Mucosa of rectum (tissue), 2 donors: Measurements from ENCODE around the gene SNX5.
"Not testable (repeated sequence)": the region's sequence is repeated elsewhere in the genome, so short reads cannot be mapped to it uniquely, and the experiment has no call there.

Experiments used
- H3K27ac ChIP-seq, 2 donors: one replicate each; pipeline ENCODE4 v1.7.0; 2013; ENCODE audit warnings: inconsistent platforms in 2 of 2, low read depth in 2 of 2, low read length in 2 of 2
- H3K27me3 ChIP-seq, 2 donors: one replicate each; pipeline ENCODE4 v1.7.0; 2013; ENCODE audit warnings: low read length in 2 of 2; ENCODE audit not compliant: control insufficient read depth in 2 of 2, insufficient read depth in 2 of 2
- H3K36me3 ChIP-seq, 2 donors: one replicate each; pipeline ENCODE4 v1.7.0; 2013; ENCODE audit warnings: low read length in 2 of 2; ENCODE audit not compliant: control insufficient read depth in 2 of 2, insufficient read depth in 2 of 2
- H3K4me1 ChIP-seq, 2 donors: one replicate each; pipeline ENCODE4 v1.7.0; 2013; ENCODE audit warnings: low read length in 2 of 2, mild to moderate bottlenecking in 1 of 2; ENCODE audit not compliant: control insufficient read depth in 2 of 2, insufficient read depth in 2 of 2
- H3K4me3 ChIP-seq, 2 donors: one replicate each; pipeline ENCODE4 v1.7.0; 2013; ENCODE audit warnings: low read length in 2 of 2
- H3K9ac ChIP-seq, 2 donors: one replicate each; pipeline ENCODE4 v1.7.0; 2013; ENCODE audit warnings: low read length in 2 of 2, low read depth in 1 of 2, mild to moderate bottlenecking in 1 of 2
- H3K9me3 ChIP-seq, 2 donors: one replicate each; pipeline ENCODE4 v1.7.0; 2013; ENCODE audit warnings: low read length in 2 of 2; ENCODE audit not compliant: control insufficient read depth in 2 of 2
- donor health status: healthy.
- donor health status: Normal muscosa, but diverticular disease.

SNX5 gene

DNA sequence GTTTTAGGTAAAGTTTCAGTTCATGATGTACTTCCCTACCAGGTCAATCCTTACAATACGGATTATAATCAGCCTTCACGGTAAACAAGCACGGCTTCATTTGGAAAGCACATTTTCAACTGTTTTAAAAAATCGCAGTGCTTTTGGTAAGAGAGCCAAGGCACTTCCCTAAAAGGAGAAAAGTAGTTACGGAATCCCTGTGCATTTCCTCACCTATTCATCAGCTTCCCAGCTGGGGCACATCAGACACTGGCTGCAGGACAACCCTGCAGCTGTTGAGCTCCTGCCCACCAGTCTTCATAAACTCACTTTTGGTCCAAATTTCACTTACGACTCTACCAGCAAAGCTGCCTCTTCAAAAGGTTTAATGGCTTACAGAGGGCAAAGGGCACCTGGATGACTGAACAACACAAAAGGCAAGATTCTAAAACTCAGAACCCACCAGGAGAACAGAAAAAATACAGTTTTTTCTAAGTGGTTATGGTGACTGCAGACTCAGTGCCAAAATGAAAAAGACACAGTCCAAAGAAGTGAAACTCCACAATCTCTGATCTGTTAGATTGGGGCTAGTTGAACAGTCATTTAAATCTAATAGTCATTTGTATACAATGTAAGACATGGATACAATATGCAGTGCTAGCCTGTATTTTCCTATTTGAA is 7.5 kb downstream of the SNX5 start:
- peak overlapping the region; percentile 34 to 44 for H3K9ac ChIP-seq
- peak overlapping the region in 1 of 2 donors; percentile 37 for H3K4me3 ChIP-seq
- H3K36me3 ChIP-seq: peaks cover 4 to 6% of the 10 kb centered on the region in 2 donors
- no peaks in the 10 kb centered on the region for H3K9me3 ChIP-seq
- peak overlapping the region; percentile 18 to 70 for H3K27ac ChIP-seq
- peaks cover 63 to 81% of the 10 kb centered on the region in 2 donors for H3K4me1 ChIP-seq
- no peaks in the 10 kb centered on the region for H3K27me3 ChIP-seq

DNA sequence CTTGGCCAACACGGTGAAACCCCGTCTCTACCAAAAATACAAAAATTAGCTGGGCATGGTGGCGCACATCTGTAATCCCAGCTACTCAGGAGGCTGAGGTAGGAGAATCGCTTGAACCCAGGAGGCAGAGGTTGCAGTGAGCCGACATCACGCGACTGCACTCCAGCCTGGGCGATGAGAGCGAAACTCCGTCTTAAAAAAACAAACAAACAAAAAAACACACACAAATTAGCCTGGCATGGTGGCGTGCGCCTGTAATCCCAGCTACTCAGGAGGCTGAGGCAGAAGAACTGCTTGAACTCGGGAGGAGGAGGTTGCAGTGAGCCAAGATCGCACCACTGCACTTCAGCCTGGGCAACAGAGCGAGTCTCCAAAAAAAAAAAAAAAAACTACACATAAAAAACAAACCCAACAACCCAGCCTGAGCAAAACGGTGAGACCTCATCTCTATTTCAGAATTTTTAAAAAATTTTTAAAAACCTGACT is 8.2 kb downstream of the SNX5 start:
- H3K9me3 ChIP-seq, H3K9ac ChIP-seq, H3K27me3 ChIP-seq, H3K36me3 ChIP-seq: not testable (repeated sequence)
- Histone ChIP-seq H3K27ac (peak overlapping the region in 1 of 2 donors; percentile 78), H3K4me1 (peaks cover 63 to 81% of the 10 kb centered on the region in 2 donors), H3K4me3 (peak overlapping the region in 1 of 2 donors; percentile 37)

DNA sequence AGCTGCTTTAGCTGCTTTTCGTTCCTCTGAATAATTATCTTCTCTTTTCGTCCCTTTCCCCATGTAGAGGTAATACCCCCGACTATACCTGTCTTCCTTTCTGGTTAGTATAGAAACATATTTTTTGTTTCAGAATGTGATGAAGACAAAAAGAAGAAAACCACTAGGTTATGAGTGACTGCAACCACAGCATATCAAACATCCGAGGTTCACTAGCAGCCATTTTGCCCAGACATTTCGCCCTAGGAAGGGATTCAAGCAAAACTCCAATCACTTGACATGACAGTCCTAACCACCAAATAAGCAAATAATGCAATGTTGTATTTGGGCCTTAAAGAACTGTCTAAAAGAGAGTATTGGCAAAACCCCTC is 9.4 kb downstream of the SNX5 start:
- H3K27me3 ChIP-seq: no peaks in the 10 kb centered on the region
- peak overlapping the region; percentile 69 to 78 for H3K27ac ChIP-seq
- H3K4me3 ChIP-seq: peak overlapping the region in 1 of 2 donors; percentile 9
- no peaks in the 10 kb centered on the region for H3K9me3 ChIP-seq
- peaks cover 9 to 14% of the 10 kb centered on the region in 2 donors for H3K36me3 ChIP-seq
- H3K9ac ChIP-seq: peak overlapping the region; percentile 10 to 64
- peaks cover 56 to 71% of the 10 kb centered on the region in 2 donors for H3K4me1 ChIP-seq

DNA sequence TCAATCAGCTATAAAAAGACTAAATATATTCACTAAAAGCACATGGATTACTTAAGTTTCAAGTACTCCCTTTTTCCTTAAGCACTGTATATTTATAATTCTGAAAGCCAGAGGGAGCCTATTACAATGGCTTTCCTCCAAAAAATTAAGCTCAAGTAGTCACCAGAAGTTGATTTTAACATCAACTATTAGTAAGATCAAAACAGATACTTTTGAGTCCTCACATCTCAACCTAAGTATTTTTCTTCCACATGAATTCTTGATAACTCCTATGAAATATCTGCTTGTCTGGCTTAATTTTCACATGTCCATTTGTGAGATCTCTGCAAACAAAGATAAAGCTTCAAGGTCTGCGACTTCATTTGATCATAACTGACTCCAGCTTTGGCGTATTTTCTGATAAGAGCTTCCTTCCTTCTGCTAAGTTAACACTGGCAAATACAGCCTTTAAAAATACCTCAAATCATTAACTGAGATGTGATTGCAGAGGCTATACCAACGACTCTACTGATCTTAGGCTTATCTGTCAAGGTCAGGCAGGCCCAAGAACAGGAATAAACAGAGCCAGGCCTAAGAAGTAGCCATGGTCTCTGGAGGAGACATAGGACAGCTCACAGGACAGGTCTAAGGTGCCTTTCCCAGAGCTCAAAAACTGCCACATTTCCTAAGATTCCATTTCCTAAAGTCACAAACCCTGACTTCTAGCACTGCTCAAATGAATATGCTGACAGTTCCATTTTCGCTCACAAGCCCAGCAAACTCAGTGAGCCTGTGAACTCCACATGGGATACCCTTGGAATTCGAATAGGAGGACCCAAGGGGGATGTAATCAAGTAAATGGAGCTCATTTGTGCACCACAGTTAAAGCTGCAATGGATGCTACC is 10.0 kb downstream of the SNX5 start:
- Histone ChIP-seq H3K4me3 (peak overlapping the region in 1 of 2 donors; percentile 9), H3K4me1 (peaks cover 56 to 66% of the 10 kb centered on the region in 2 donors), H3K9ac (peak overlapping the region; percentile 10 to 64)

DNA sequence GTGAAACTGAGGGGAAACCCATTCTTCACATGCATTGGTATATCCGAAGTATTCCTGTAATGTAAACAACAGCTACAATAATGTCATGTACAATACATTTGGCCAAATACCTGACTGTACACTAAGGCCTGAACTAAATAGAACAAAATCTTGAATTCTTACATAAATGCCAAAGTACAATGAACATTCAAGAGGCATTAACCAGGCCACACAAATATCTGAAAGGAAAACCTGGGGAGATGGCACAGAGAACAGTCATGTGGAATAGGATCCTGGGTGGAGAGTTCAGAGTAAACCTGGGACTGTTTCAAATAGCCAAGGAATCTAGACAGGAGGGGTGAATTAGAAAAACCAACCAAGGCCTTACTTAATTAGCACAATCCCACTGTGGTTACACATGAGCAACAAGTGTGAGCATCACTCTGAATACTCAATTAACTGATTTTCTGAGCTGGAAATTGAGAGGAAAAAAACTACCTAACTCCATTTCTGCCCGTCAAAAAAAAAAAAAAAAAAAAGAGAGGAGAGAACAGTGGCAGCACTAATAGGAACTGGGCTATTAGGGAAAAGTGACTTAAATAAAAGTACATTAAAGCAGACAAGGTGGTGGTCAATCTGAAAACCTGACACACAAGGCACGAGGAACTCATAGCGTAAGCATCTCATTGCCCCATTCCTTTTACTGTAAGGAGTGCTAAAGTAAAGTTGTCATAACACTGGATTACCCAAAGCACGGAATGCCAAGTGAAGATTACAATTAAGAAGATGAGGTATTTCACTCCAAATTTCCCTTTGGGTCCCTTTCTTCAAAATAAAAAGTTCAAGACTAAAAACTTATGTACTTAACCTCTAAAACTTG is 10.9 kb downstream of the SNX5 start:
- Histone ChIP-seq H3K9ac (no peak overlapping the region), H3K27me3 (no peaks in the 10 kb centered on the region), H3K36me3 (peaks cover 17 to 25% of the 10 kb centered on the region in 2 donors), H3K27ac (peak overlapping the region; percentile 69 to 78), H3K4me3 (no peak overlapping the region), H3K9me3 (no peaks in the 10 kb centered on the region), H3K4me1 (peaks cover 48 to 57% of the 10 kb centered on the region in 2 donors)

More for the DNA sequence above, 10.0 kb downstream of the SNX5 start:
- Histone ChIP-seq H3K36me3 (peaks cover 15 to 19% of the 10 kb centered on the region in 2 donors), H3K27me3 (no peaks in the 10 kb centered on the region), H3K27ac (peak overlapping the region; percentile 69 to 78), H3K9me3 (no peaks in the 10 kb centered on the region)

DNA sequence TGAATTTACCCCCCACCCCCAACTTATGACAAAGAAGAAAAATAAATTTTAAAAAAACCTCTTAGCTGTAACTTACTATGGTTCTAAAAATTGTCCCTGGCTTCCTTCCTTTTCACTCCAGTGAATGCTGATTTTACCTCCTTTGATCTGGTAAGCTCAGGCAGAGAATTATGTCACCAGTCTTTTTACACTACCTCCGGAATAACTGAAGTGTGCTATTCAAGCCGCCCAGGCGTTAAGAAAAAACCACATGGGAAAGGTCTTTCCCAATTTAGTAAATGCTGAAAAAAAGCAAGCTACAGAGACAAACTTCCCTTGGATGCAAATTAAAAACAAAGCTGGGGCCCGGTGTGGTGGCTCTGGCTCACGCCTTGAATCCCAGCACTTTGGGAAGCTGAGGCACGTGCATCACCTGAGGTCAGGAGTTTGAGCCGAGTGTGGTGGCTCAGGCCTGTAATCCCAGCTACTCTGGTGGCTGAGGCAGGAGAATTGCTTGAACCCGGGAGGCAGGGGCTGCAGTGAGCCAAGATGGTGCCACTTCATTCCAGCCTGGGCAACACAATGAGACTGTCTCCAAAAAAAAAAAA is 12.4 kb downstream of the SNX5 start:
- H3K27ac ChIP-seq: peak overlapping the region in 1 of 2 donors; percentile 6

DNA sequence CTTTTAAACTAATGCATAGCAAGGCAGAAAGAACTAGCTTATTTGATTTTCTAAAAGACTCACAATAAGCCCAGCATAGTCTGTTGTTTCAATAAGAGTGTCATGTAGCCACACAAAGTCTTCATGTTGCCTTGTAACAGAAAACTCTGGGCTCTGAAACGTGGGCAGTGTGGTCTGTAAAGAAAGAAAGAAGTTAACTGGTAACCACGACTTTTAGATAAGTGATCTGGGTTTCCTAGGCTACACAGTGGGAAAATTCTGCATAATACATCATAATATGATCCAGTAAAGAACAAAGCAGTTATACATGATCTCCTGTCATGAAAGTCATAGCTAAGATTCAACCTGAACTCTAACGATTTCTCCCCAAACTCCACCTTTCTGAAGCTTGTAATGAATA is 13.3 kb downstream of the SNX5 start:
- H3K9ac ChIP-seq: no peak overlapping the region
- no peak overlapping the region for H3K27ac ChIP-seq
- H3K4me3 ChIP-seq: no peak overlapping the region
- peaks cover 35 to 47% of the 10 kb centered on the region in 2 donors for H3K36me3 ChIP-seq
- no peaks in the 10 kb centered on the region for H3K9me3 ChIP-seq
- H3K27me3 ChIP-seq: no peaks in the 10 kb centered on the region
- peaks cover 29 to 35% of the 10 kb centered on the region in 2 donors for H3K4me1 ChIP-seq

More for the DNA sequence above, 12.4 kb downstream of the SNX5 start:
- Histone ChIP-seq H3K27me3 (no peaks in the 10 kb centered on the region), H3K4me3 (no peak overlapping the region), H3K4me1 (peaks cover 38 to 42% of the 10 kb centered on the region in 2 donors), H3K9ac (no peak overlapping the region), H3K36me3 (peaks cover 26 to 38% of the 10 kb centered on the region in 2 donors), H3K9me3 (no peaks in the 10 kb centered on the region)

DNA sequence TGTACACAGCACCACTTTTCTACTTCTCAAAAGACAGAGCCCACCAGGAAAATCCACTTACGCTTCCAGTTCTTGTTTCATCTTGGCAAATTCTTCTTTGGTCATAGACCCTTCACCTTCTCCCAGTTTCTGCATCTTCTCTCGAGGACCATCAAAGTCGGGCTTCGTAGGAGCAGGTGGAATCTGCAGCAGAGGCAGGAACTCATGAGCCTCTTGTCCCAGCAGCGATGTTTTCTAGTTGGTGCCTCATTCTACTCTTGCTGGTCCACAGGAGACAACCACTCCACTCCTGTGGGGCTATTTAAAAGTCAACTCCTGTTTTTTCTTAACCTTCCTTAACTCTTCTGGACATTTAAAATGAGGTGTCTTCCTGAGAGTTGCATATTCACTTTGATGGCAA is 14.7 kb downstream of the SNX5 start:
- Histone ChIP-seq H3K36me3 (peaks cover 48 to 60% of the 10 kb centered on the region in 2 donors), H3K9ac (no peak overlapping the region), H3K27me3 (no peaks in the 10 kb centered on the region), H3K4me1 (peaks cover 16 to 25% of the 10 kb centered on the region in 2 donors), H3K9me3 (no peaks in the 10 kb centered on the region), H3K27ac (no peak overlapping the region), H3K4me3 (no peak overlapping the region)
